ENCODE measurements around the gene OR8A1.
"Not testable (repeated sequence)": the region's sequence is repeated elsewhere in the genome, so short reads cannot be mapped to it uniquely, and the experiment has no call there.

The OR8A1 gene

GRCh38 chr11:124597626-124598025, 27.8 kb downstream of the OR8A1 start:
- DNase-seq: no peak

- DNase-seq: no peak
Observed at GRCh38 chr11:124600621-124601320, 31.0 kb downstream of the OR8A1 start.

DNA sequence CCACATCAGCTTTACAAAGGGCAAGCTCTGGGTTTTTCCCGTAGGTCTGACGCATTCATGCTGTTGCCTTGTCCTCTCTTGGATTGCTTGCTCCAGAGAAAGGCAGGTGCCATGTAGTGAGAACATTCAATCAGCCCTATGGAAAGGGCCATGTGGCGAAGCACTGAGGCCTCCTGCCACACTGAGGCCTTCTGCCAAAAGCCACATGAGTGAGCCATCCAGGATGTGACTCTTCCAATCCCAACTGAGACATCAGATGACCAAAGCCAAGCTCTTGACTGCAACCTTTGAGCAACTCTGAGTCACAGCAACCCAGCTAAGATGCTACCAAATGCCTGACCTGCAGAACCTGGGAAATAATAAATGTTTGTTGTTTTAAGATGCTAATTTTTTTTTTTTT, 32.4 kb downstream of the OR8A1 start:
- no peak for DNase-seq

GRCh38 chr11:124602723-124603122, 32.9 kb downstream of the OR8A1 start:
- not testable (repeated sequence) for DNase-seq

DNA sequence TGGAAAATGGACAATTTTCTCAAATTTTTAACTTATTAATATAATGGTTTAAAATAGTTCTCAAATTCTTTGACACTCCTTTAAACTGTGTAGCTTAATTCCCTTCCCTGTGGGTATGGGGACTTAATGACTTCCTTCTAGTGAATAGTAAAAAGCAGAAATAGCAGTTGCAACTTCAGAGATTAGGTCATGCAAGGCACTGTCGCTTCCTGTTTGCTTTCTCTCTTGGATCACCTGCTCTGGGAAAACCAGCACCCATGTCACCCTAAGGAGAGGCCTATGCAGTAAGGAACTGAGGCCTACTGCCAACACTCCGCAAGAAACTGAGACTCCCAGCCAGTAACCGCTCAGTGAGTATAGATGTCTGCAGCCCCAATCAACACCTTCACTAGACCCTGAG, 35.9 kb downstream of the OR8A1 start:
- no peak for DNase-seq

DNA sequence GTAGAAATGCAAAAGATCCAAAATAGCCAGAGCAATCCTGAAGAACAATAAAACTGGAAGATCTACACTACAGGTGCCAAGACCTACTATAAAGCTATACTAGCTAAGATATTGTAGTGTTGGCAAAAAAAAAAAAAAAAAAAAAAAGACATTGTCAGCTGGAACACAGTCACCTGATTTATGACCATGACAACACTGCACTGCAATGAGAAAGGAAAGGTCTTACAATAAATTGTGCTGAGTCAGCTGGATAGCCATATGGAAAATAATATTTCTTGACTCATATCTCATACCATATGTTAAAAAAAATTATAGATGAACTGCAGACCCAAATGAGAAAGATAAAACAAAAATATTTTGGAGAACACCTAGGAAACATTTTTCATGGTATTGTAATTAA, 38.4 kb downstream of the OR8A1 start:
- no peak for DNase-seq

- no peak for DNase-seq
Observed at GRCh38 chr11:124610295-124610694, 40.5 kb downstream of the OR8A1 start.

DNA sequence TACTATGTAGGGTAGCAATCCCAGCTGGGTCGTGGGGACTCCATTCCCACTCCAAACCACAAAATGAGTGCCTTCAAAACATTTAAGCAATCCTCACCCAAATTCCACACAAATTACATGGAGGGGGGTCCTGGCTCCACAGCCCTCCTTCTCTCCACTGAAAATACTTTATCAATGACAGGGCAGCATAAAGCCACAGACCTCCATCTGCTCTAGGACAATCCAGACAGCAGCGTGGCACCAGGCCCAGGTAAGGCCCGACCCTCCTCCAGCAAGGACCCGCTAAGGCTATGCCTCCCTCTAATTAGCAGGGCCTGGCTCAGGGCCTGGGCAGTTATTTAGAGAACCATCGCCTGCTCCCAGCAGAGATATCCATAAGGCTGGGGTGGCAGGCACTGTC, 41.3 kb downstream of the OR8A1 start, which contains the start of gene PANX3:
PANX3 (plus strand) TSS at position 365 of the 400 bp plus-strand sequence. CDS start 129 bp downstream, outside the sequence.
- DNase-seq: no peak

DNA sequence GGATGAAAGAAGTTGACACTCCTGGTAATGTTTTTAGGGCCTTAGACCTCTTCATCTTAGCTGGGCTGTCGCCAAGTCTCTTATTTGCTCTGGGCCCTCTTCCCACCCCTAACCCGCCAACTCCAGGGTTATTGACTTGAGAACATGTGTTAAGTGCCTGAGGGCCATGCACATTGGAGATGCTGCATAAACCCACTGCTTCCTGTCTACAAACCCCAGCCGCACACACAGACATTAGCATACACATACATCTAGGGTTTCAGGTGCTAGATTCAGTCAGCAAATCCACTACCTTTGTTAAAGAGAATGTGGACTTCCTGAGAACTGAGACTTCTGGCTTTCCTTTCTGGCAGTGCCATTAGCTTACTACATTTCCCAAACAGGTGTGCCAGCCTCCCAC, 42.2 kb downstream of the OR8A1 start:
- no peak for DNase-seq

DNA sequence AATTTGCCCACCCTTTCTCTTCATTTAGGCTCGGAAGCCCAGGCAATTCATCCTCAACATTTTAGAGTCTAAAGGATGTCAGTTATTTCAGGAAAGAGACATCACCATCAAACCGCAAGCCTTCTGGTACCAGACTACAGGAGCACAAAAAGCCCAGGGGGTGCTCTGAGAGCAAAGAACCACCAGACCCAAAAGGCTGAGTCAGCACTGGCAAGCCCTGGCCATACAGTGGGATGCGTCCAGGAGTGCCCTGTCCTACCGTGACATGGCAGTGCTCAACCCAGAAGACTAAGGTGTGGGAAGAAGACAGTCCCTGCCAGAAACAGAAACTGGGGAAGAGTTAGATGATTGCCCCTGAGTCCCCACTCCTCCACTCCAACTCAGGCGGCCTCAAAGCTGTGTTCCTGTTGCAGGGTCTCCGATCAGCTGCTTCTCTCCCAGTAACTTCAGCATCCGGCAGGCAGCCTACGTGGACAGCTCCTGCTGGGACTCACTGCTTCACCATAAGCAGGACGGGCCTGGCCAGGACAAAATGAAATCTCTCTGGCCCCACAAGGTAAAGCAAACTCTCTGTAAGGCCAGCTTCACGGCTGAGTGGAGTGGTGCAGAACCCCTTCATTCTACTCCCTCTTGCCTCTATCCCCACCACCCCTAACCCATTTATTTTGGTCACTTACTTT, 42.9 kb downstream of the OR8A1 start:
- DNase-seq: no peak

GRCh38 chr11:124618863-124619262, 49.1 kb downstream of the OR8A1 start:
- no peak for DNase-seq
